Body of pancreas (tissue), 4 donors: ENCODE data around the gene SGMS1.

Experiments
- CTCF ChIP-seq, 7 experiments: fragments of 450-650 bp in 4 of 7; fragments of 200-600 bp in 3 of 7; sonication (generic) in 3 of 7; IDR thresholded peaks; one replicate each; pipeline ENCODE4 v1.5.1; 2016 to 2019; ENCODE audit warnings: antibody characterized with exemption in 7 of 7
- POLR2A ChIP-seq, 3 donors: fragments of 450-650 bp; IDR thresholded peaks; one replicate each; pipeline ENCODE4 v1.6.1; 2016; ENCODE audit warnings: antibody characterized with exemption in 3 of 3, mild to moderate bottlenecking in 2 of 3

GRCh38 chr10:50635286-50635685 is 11.5 kb upstream of the SGMS1 start:
- TF ChIP-seq CTCF (IDR thresholded peaks at IDR 0.05) (no peak), POLR2A (IDR thresholded peaks at IDR 0.05) (no peak)
